Activated T-cell treated with anti-CD3 and anti-CD28 coated beads for 48 hours (primary cell): ENCODE results near the gene EPM2AIP1.
"Not testable (repeated sequence)": the region's sequence is repeated elsewhere in the genome, so short reads cannot be mapped to it uniquely, and the experiment has no call there.

Experiments used
- DNase-seq: peaks from one replicate; pipeline ENCODE4 v3.0.0-alpha.2; 2020; ENCODE audit warnings: low read depth

EPM2AIP1 gene

GRCh38 chr3:36993326-36994283, 674 bp upstream of the EPM2AIP1 start, which contains the start of gene MLH1:
Gene MLH1, plus strand, starts transcription at chr3:36993518. Its CDS starts 30 bp downstream, at chr3:36993548.
- peak; percentile 89 for DNase-seq

DNA sequence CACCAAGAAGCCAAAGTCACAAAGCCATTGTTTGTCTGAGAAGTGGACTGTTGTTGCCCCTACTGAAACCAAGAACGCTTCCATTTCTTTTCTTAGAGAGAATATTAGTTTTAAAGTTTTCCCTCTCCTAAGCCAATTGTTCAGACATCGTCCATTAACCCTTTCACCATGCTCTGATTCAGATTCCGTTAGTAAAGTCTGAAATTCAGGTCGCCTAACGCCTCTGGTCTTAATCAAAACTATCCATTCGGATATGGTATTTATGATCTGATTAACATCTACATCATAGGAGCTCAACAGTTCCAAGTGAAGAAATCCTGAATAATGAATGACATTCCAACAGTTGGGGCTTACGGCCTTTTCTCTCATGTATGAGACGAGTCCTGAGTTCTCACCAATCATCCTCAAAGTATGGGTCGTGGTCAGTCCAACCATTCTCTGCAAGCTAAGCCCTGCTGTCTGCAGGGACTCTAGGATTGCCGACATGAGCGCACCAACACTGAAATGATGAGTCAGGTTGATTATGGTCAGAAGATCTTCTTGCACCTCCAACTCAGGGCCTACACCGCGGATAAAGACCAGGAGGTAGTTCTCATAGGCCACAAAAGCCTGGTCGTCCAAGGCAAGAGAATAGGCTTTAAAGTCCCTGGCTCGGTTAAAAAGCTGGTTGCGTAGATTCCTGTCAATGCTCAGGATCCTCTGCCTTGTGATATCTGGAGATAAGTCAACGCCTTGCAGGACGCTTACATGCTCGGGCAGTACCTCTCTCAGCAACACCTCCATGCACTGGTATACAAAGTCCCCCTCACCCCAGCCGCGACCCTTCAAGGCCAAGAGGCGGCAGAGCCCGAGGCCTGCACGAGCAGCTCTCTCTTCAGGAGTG, 767 bp downstream of the EPM2AIP1 start:
- peak; percentile 17 for DNase-seq

- DNase-seq, result no peak
Observed at GRCh38 chr3:36991147-36991546, 1.8 kb downstream of the EPM2AIP1 start.

GRCh38 chr3:36989568-36989967, 3.4 kb downstream of the EPM2AIP1 start:
- DNase-seq, result no peak

DNA sequence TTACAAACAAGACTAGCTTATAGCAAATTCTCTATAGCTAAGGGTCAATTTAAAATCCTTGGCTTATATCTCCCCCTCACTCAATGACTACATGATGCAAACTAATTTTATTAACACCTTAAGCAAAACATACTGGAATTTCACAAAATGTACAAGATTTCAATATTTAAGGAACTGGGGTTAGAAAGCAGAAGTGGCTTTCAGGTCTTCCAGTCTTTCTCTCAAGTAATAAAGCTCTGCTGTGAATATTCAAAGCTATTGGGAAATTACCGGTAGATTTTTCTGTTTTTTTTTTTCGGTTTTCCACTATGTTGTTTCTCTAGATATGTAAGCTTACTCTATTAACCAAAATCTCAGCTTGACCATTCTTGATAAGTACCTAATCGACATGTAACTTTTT, 3.9 kb downstream of the EPM2AIP1 start:
- no peak for DNase-seq

DNA sequence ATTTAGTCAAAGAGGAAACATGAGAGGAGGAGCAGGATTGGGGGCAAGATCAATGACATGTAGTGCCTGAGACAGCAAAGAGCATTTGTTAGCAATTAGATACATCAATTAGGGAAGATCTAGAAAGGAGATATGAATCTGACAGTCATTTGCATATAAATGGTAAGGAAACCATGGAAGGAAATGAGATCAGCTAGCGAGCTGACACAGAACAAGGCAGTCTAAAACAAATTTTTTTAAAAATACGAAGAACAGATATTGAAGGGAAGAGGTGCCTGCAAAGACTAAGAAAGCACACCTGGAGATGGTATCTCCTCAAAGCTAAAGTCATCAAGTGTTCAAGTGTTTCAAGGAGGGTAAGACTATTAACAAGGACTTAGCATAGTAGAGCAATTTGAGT, 4.6 kb downstream of the EPM2AIP1 start:
- no peak for DNase-seq

DNA sequence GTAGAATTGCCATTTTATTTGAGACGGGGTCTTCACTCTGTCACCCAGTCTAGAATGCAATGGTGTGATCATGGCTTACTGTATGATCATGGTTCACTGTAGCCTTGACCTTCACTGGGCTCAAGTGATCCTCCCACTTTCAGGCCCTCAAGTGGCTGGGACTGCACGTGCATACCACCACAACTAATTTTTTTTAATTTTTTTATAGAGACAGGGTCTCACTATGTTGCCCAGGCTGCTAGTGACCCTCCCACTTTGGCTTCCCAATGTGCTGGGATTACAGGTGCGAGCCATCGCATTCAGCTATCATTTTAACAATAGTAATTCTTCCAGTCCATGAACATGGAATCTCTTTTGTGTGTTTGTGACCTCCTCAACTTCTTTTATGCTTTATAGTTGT, 11.9 kb downstream of the EPM2AIP1 start:
- DNase-seq, result no peak

GRCh38 chr3:36973139-36973538, 19.8 kb downstream of the EPM2AIP1 start:
- DNase-seq, result no peak

DNA sequence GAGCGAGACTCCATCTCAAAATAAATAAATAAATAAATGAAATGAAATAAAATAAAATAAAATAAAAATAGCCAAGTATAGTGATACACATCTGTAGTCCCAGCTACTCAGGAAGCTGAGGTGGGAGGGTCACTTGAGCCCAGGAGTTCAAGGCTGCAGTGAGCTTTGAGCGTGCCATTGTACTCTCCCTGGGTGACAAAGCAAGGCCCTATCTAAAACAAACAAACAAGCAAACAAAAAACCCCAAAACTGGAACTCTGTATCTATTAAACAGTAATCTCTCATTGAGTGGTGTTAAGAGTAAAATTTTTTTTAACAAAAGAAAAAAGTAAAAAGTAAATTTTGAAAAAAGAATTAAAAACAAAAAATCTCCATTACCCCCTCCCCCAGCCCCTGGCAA, 20.8 kb downstream of the EPM2AIP1 start:
- DNase-seq, result no peak

- DNase-seq, result peak; percentile 19
Observed at GRCh38 chr3:36969540-36970432, 23.1 kb downstream of the EPM2AIP1 start.

GRCh38 chr3:36969085-36969484, 23.8 kb downstream of the EPM2AIP1 start:
- DNase-seq, result no peak

GRCh38 chr3:36965440-36965839, 27.5 kb downstream of the EPM2AIP1 start:
- no peak for DNase-seq

- no peak for DNase-seq
Observed at GRCh38 chr3:36964817-36965216, 28.1 kb downstream of the EPM2AIP1 start.

- no peak for DNase-seq
Observed at GRCh38 chr3:36964331-36964730, 28.6 kb downstream of the EPM2AIP1 start.

GRCh38 chr3:36963008-36963407, 29.9 kb downstream of the EPM2AIP1 start:
- not testable (repeated sequence) for DNase-seq

DNA sequence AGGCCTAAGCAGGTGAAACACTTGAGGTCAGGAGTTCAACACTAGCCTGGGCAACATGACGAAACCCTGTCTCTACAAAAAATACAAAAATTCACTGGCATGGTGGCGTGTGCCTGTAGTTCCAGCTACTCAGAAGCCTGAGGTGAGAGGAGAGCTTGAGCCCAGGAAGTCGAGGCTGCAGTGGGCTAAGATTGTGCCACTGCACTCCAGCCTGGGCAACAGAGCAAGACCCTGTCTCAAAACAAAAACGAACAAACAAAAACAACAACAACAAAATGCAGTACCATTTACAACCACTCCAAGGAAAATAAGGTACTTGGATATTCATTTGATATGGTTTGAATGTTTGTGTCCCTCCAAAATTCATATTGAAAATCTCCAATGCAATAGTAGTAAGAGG, 32.4 kb downstream of the EPM2AIP1 start:
- no peak for DNase-seq

- DNase-seq, result no peak
Observed at GRCh38 chr3:36959821-36960220, 33.1 kb downstream of the EPM2AIP1 start.

DNA sequence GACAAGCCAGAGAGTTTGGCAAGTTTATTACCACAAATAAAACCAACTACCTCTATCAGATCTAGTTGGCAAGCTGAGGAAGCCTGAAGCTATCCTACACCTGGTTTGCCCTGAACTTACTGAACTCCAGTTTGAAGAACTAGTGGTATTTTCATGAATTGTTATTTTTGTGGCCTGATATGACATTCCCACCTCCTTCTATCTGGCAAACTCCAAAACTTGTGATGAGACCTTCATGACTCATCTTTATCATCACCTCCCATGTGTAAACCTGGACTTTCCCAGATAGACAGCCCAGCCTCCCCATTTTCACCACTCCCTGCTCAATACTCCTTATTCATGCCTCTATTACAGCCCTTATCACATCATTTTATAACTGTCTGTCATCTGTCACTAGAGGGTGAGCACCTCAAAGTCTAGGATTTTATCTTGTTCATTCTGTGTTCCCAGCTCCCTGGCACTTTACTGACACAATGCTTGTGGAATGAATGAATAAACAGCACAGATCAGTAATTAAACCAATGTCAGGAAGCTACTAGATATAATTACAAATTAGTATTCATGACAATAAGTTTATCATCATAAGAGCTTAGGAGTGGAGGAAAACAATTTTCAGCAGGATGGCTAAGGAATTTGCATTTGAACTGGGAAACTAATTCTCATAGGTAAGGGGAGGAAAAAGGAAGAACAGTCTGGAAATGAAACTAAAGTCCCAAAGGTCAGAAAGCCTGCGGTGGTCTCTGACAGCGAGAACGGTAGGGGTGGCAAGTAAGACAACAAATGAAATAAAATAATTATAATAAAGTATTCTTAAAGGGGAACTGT, 34.9 kb downstream of the EPM2AIP1 start:
- no peak for DNase-seq

GRCh38 chr3:36957063-36957462, 35.9 kb downstream of the EPM2AIP1 start:
- no peak for DNase-seq

GRCh38 chr3:36956155-36956554, 36.8 kb downstream of the EPM2AIP1 start:
- no peak for DNase-seq
